ENCODE data around the gene ANTKMT. TPM values are rescaled to one million over a fixed set of nuclear protein-coding genes. Genes with fewer than 3 reads are reported as not detected.

The ANTKMT gene
- total and polyA plus RNA-seq, 9 donors = 13.2 to 43.9 (median 21.9) TPM; not detected in 1

DNA sequence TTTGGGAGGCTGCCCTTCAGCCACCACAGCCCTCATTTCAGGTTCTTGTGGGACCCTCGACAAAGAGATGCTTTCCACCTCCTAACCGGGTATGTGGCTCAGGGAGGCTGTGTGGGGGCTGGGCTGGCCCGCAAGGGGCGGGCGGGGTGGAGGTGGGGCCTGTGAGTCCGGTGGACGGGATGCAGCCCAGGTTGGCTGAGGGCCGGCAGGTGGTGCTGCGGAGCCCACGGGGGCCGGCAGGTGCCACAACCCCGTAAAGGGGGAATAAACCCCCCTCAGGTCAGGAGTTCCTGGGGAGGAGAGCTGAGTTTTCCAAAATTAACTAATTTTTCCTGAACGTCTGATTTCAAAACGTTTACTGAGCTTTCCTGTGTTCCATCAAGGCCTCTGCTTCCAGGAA lies 24.8 kb downstream of the ANTKMT start:
- 2 to 10% (median 5%) methylated on average over 14 of the region's 14 CpGs for WGBS, 3 donors
- H3K27me3 ChIP-seq = no peaks in the 10 kb centered on the region
- intact Hi-C loops (cut with DNase I) = no loop called here
- H3K4me1 ChIP-seq (ENCODE audit: insufficient read depth) = peaks cover 2% of the 10 kb centered on the region
- H3K4me3 ChIP-seq = no peak overlapping the region
- TF ChIP-seq POLR2A (IDR thresholded peaks at IDR 0.05) (no peak), EP300 (IDR thresholded peaks at IDR 0.05) (no peak), CTCF (IDR thresholded peaks at IDR 0.05) (no peak)
- no peaks in the 10 kb centered on the region for H3K9me3 ChIP-seq
- H3K27ac ChIP-seq = no peak overlapping the region
- no peak for DNase-seq
- H3K36me3 ChIP-seq = no peaks in the 10 kb centered on the region

- intact Hi-C loops (cut with DNase I) = no loop called here
- H3K4me1 ChIP-seq (ENCODE audit: insufficient read depth) = no peaks in the 10 kb centered on the region
- no peak overlapping the region for H3K27ac ChIP-seq
- no peak overlapping the region for H3K4me3 ChIP-seq
- H3K36me3 ChIP-seq = no peaks in the 10 kb centered on the region
- 67 to 77% (median 75%) methylated on average over 11 to 13 of the region's 13 CpGs for WGBS, 3 donors
- H3K27me3 ChIP-seq = no peaks in the 10 kb centered on the region
- DNase-seq = no peak
- no peaks in the 10 kb centered on the region for H3K9me3 ChIP-seq
- no peak for TF ChIP-seq POLR2A (IDR thresholded peaks at IDR 0.05)
- TF ChIP-seq CTCF (IDR thresholded peaks at IDR 0.05) = no peak
- TF ChIP-seq EP300 (IDR thresholded peaks at IDR 0.05) = no peak
Observed at GRCh38 chr16:746637-747036, 25.7 kb downstream of the ANTKMT start.

- WGBS, 3 donors = 75 to 81% (median 77%) methylated on average over 39 of the region's 39 CpGs
- TF ChIP-seq POLR2A (IDR thresholded peaks at IDR 0.05) (no peak), EP300 (IDR thresholded peaks at IDR 0.05) (no peak), CTCF (IDR thresholded peaks at IDR 0.05) (no peak)
- DNase-seq = no peak
- Histone ChIP-seq H3K4me1 (ENCODE audit: insufficient read depth) (no peaks in the 10 kb centered on the region), H3K4me3 (no peak overlapping the region), H3K27ac (no peak overlapping the region), H3K9me3 (no peaks in the 10 kb centered on the region), H3K36me3 (no peaks in the 10 kb centered on the region), H3K27me3 (no peaks in the 10 kb centered on the region)
- intact Hi-C loops (cut with DNase I) = no loop called here
Observed at GRCh38 chr16:747978-748746, 27.2 kb downstream of the ANTKMT start.

GRCh38 chr16:749010-749409 lies 28.1 kb downstream of the ANTKMT start:
- no peak overlapping the region for H3K27ac ChIP-seq

More at GRCh38 chr16:749010-749409, 28.1 kb downstream of the ANTKMT start:
- WGBS, 3 donors = 56 to 83% (median 70%) methylated on average over 6 of the region's 6 CpGs
- intact Hi-C loops (cut with DNase I) = no loop called here
- H3K4me3 ChIP-seq = no peak overlapping the region
- H3K4me1 ChIP-seq (ENCODE audit: insufficient read depth) = no peaks in the 10 kb centered on the region
- TF ChIP-seq CTCF (IDR thresholded peaks at IDR 0.05) = no peak
- no peaks in the 10 kb centered on the region for H3K9me3 ChIP-seq
- no peak for DNase-seq
- no peaks in the 10 kb centered on the region for H3K27me3 ChIP-seq
- no peaks in the 10 kb centered on the region for H3K36me3 ChIP-seq
